A549 (cell line): Measurements from ENCODE around the gene GPR17. TPM values are rescaled to one million over a fixed set of nuclear protein-coding genes. Genes with fewer than 3 reads are reported as not detected.

Experiments used
- ATAC-seq, 2 experiments: fragments of 200-7000 bp in 1 of 2; fragments of >200 bp in 1 of 2; cut with Nextera tagmentation in 1 of 2; cut with Tn5 transposase in 1 of 2; 3 replicates each; pipeline versions ENCODE4 v1.8.0 to v1.9.1; 2018 to 2020; ENCODE audit warnings: mild to moderate bottlenecking in 1 of 2, moderate library complexity in 1 of 2
- CTCF ChIA-PET: fragments of 300-600 bp; sonication (Branson Sonifier 250); formaldehyde crosslinking; extraction: SDS; loops from one replicate; lab custom pipeline; 2021; ENCODE audit warnings: antibody characterized with exemption, inconsistent platforms; lab: Yijun Ruan, JAX
- POLR2A ChIA-PET: fragments of 350-600 bp; formaldehyde crosslinking; extraction: SDS; loops from one replicate; lab custom pipeline; 2021; ENCODE audit warnings: antibody characterized with exemption, inconsistent platforms; lab: Yijun Ruan, JAX
- DNase-seq, 2 experiments: peaks; one replicate each; pipeline versions ENCODE4 v3.0.0 to v3.0.0-alpha.2; 2011 to 2016; ENCODE audit warnings: low read depth in 1 of 2, low spot score in 1 of 2
- FAIRE-seq: peaks from 2 replicates; lab custom pipeline; 2011; peaks lifted over from hg19 to GRCh38; lab: Jason Lieb, UNC
- H3K27ac ChIP-seq, 2 experiments: fragments of >200 bp; sonication (Bioruptor Twin); formaldehyde crosslinking; 3 replicates each; pipeline ENCODE4 v1.5.1; 2016 to 2017
- H3K4me1 ChIP-seq: fragments of >200 bp; sonication (Bioruptor Twin); formaldehyde crosslinking; 3 replicates; pipeline ENCODE4 v1.6.1; 2016
- H3K4me2 ChIP-seq: fragments of >200 bp; sonication (Bioruptor Twin); formaldehyde crosslinking; 3 replicates; pipeline ENCODE4 v1.6.1; 2016
- H3K4me3 ChIP-seq: fragments of >200 bp; sonication (Bioruptor Twin); formaldehyde crosslinking; 3 replicates; pipeline ENCODE4 v1.5.1; 2016
- H3K9me3 ChIP-seq: fragments of >200 bp; sonication (Bioruptor Twin); formaldehyde crosslinking; 3 replicates; pipeline ENCODE4 v1.6.1; 2016
- BHLHE40 ChIP-seq: IDR thresholded peaks from 2 replicates; pipeline ENCODE4 v1.6.1; 2012; ENCODE audit warnings: low read depth, low read length, inconsistent platforms
- CBX2 ChIP-seq: fragments of 200-600 bp; sonication (generic); IDR thresholded peaks from 2 replicates; pipeline ENCODE4 v1.6.1; 2016; ENCODE audit warnings: low read depth, mild to moderate bottlenecking, borderline replicate concordance
- CHD2 ChIP-seq: fragments of 150-350 bp; IDR thresholded peaks from 2 replicates; pipeline ENCODE4 v1.6.1; 2014; ENCODE audit warnings: low read length; ENCODE audit not compliant: partially characterized antibody
- CHD4 ChIP-seq: fragments of 200-600 bp; sonication (generic); IDR thresholded peaks from 2 replicates; pipeline ENCODE4 v1.6.1; 2016; ENCODE audit warnings: antibody characterized with exemption, mild to moderate bottlenecking, borderline replicate concordance
- EP300 ChIP-seq, 2 experiments: fragments of >200 bp; sonication (Bioruptor Twin); formaldehyde crosslinking; IDR thresholded peaks; 2 replicates in 1 of 2; 3 replicates in 1 of 2; pipeline ENCODE4 v1.6.1; 2016 to 2017
- ESRRA ChIP-seq: fragments of 150-350 bp; IDR thresholded peaks from 2 replicates; pipeline ENCODE4 v1.6.1; 2014; ENCODE audit warnings: mild to moderate bottlenecking, low read length, borderline replicate concordance
- FOXS1 ChIP-seq: fragments of 250-450 bp; sonication (Bioruptor Pico); IDR thresholded peaks from 2 replicates; pipeline ENCODE4 v1.5.0; 2020; ENCODE audit warnings: mild to moderate bottlenecking, moderate library complexity
- HDAC2 ChIP-seq: fragments of 200-600 bp; sonication (generic); IDR thresholded peaks from 2 replicates; pipeline ENCODE4 v1.6.1; 2016
- HMGXB4 ChIP-seq: fragments of 250-450 bp; sonication (Bioruptor Pico); IDR thresholded peaks from 2 replicates; pipeline ENCODE4 v1.5.0; 2021; ENCODE audit warnings: mild to moderate bottlenecking, moderate library complexity, borderline replicate concordance
- HOXB13 ChIP-seq: fragments of 250-450 bp; sonication (Bioruptor Pico); IDR thresholded peaks from 2 replicates; pipeline ENCODE4 v1.5.0; 2020; ENCODE audit warnings: low read depth, mild to moderate bottlenecking, moderate library complexity
- HOXB5 ChIP-seq: fragments of 250-450 bp; sonication (Bioruptor Pico); IDR thresholded peaks from 2 replicates; pipeline ENCODE4 v1.5.0; 2020; ENCODE audit warnings: mild to moderate bottlenecking, moderate library complexity
- JUNB ChIP-seq: fragments of >200 bp; sonication (Bioruptor Twin); formaldehyde crosslinking; IDR thresholded peaks from 2 replicates; pipeline ENCODE4 v1.6.1; 2016
- KDM5A ChIP-seq: fragments of 200-600 bp; sonication (generic); IDR thresholded peaks from 2 replicates; pipeline ENCODE4 v1.6.1; 2016; ENCODE audit warnings: antibody characterized with exemption, mild to moderate bottlenecking
- MAX ChIP-seq: IDR thresholded peaks from 2 replicates; pipeline ENCODE4 v1.6.1; 2012
- PHF8 ChIP-seq: fragments of 200-600 bp; sonication (generic); IDR thresholded peaks from 2 replicates; pipeline ENCODE4 v1.6.1; 2016; ENCODE audit warnings: low read depth, mild to moderate bottlenecking, antibody characterized with exemption, moderate library complexity, borderline replicate concordance
- POLR2A ChIP-seq: IDR thresholded peaks from 2 replicates; pipeline ENCODE4 v1.6.1; 2012; ENCODE audit warnings: mild to moderate bottlenecking, low read length
- POLR2AphosphoS2 ChIP-seq: conservative IDR thresholded peaks from 2 replicates; pipeline ENCODE4 v1.6.1; 2012; ENCODE audit warnings: low read length, improper control_type of control experiment, inconsistent platforms
- USF2 ChIP-seq: fragments of 450-650 bp; IDR thresholded peaks from 2 replicates; pipeline ENCODE4 v1.6.1; 2014; ENCODE audit warnings: antibody characterized with exemption
- ZC3H11A ChIP-seq: fragments of 450-650 bp; IDR thresholded peaks from 2 replicates; pipeline ENCODE4 v1.6.1; 2014; ENCODE audit warnings: antibody characterized with exemption, mild to moderate bottlenecking
- ZFP36 ChIP-seq: fragments of 450-650 bp; IDR thresholded peaks from 2 replicates; pipeline ENCODE4 v1.6.1; 2014; ENCODE audit warnings: borderline replicate concordance; ENCODE audit not compliant: partially characterized antibody
- ZSCAN20 ChIP-seq: fragments of 250-450 bp; sonication (Bioruptor Pico); IDR thresholded peaks from 2 replicates; pipeline ENCODE4 v1.8.0; 2022; ENCODE audit warnings: mild to moderate bottlenecking, moderate library complexity
- WGBS: methylation state at CpG from one replicate; pipeline ENCODE4 v1.1.6; 2017; ENCODE audit errors: missing lambda C conversion rate; 5-methylcytosine and 5-hydroxymethylcytosine counted together
- polyA plus RNA-seq, 4 experiments: library from polyadenylated mRNA; depleted of rRNA in 3 of 4; stranded (reverse); fragments of >200 nt; fragmentation: RNase III in 1 of 4; extraction: RNeasy Plus Mini Kit Qiagen cat#74134 plus additional on column Dnase treatment in 1 of 4; gene quantifications; 2 replicates in 3 of 4; 3 replicates in 1 of 4; pipeline ENCODE4 v1.2.3, GENCODE V29; 2011 to 2017
- TF ChIP-seq, protein P1 (sequence below): fragments of >200 bp; sonication (Bioruptor Twin); formaldehyde crosslinking; IDR thresholded peaks from 2 replicates; pipeline ENCODE4 v1.6.1; 2016
- TF ChIP-seq, protein P2 (sequence below): fragments of >200 bp; sonication (Bioruptor Twin); formaldehyde crosslinking; IDR thresholded peaks from 3 replicates; pipeline ENCODE4 v1.5.1; 2016

Gene GPR17
- polyA plus RNA-seq, 2 of the 4 experiments (the other 2 are of a cell fraction), result not detected

- FAIRE-seq, result no peak
- 88% methylated on average over 24 of the region's 25 CpGs for WGBS
- no peak for DNase-seq
- H3K4me3 ChIP-seq, result no peak overlapping the region
- H3K4me2 ChIP-seq, result no peak overlapping the region
- H3K4me1 ChIP-seq, result no peaks in the 10 kb centered on the region
- no peak for TF ChIP-seq POLR2AphosphoS2
- no peak for TF ChIP-seq CHD4
- no peak for TF ChIP-seq HMGXB4 (CRISPR knock-in tag)
- TF ChIP-seq ZSCAN20 (CRISPR knock-in tag), result no peak
- no peak for TF ChIP-seq PHF8
- CTCF ChIA-PET, result no interaction called here
- POLR2A ChIA-PET, result no interaction called here
- H3K9me3 ChIP-seq, result no peaks in the 10 kb centered on the region
- no peak for ATAC-seq
- H3K27ac ChIP-seq, result no peak overlapping the region
Observed at GRCh38 chr2:127681288-127681804, 35.4 kb downstream of the GPR17 start.

GRCh38 chr2:127681976-127682857 lies 36.3 kb downstream of the GPR17 start:
- CTCF ChIA-PET, result interaction anchor here (1.1 to 1.4 kb wide), 3 partner anchors 11 to 32 kb away, joined by 3 to 5 read pairs (median 5); no protein-coding TSS in a partner anchor
- H3K4me1 ChIP-seq, result no peaks in the 10 kb centered on the region
- 85% methylated on average over 6 of the region's 6 CpGs for WGBS
- H3K9me3 ChIP-seq, result no peaks in the 10 kb centered on the region
- POLR2A ChIA-PET, result no interaction called here
- FAIRE-seq, result no peak
- no peak overlapping the region for H3K27ac ChIP-seq
- no peak for TF ChIP-seq CHD2
- TF ChIP-seq FOXS1, result no peak
- TF ChIP-seq, protein P1, sequence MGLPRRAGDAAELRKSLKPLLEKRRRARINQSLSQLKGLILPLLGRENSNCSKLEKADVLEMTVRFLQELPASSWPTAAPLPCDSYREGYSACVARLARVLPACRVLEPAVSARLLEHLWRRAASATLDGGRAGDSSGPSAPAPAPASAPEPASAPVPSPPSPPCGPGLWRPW, result no peak
- no peak for TF ChIP-seq MAX
- no peak for TF ChIP-seq HMGXB4 (CRISPR knock-in tag)
- H3K4me2 ChIP-seq, result no peak overlapping the region
- no peak for DNase-seq
- no peak overlapping the region for H3K4me3 ChIP-seq
- no peak for ATAC-seq

GRCh38 chr2:127683056-127683455 lies 37.1 kb downstream of the GPR17 start:
- H3K4me2 ChIP-seq, result no peak overlapping the region
- CTCF ChIA-PET, result interaction anchor here (1.1 to 1.4 kb wide), 3 partner anchors 10 to 33 kb away, joined by 3 to 5 read pairs (median 5); no protein-coding TSS in a partner anchor
- no peak for FAIRE-seq
- H3K27ac ChIP-seq, result no peak overlapping the region
- TF ChIP-seq FOXS1 (no peak), HOXB13 (no peak)
- POLR2A ChIA-PET, result no interaction called here
- no peak for DNase-seq
- ATAC-seq, result no peak
- H3K4me1 ChIP-seq, result no peaks in the 10 kb centered on the region
- H3K4me3 ChIP-seq, result no peak overlapping the region
- H3K9me3 ChIP-seq, result peaks cover 2% of the 10 kb centered on the region; the same call in 1 of the 3 replicates

DNA sequence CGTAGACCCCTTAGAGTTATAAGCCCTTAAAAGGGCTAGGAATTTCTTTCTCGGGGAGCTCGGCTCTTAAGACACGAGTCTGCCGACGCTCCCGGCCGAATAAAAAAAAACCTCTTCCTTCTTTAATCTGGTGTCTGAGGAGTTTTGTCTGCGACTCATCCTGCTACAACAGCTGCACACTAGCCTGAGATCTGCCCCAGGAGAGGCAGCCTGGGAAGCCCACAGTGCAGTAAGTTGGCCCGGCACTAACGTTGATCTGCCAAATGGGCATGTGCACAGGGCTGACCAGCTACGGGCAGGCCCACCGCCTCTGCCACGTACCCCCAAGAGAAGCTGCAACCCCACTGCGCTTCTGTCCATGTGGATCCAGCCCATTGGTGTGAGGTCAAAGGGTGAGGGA lies 37.8 kb downstream of the GPR17 start:
- POLR2A ChIA-PET, result no interaction called here
- ATAC-seq (no peak), FAIRE-seq (no peak), DNase-seq (no peak)
- CTCF ChIA-PET, result interaction anchor here (4.3 kb wide), 1 partner anchor 12 kb away, joined by 19 read pairs; no protein-coding TSS in a partner anchor
- H3K4me1 ChIP-seq, result no peaks in the 10 kb centered on the region
- H3K9me3 ChIP-seq, result peaks cover 8% of the 10 kb centered on the region
- H3K4me3 ChIP-seq, result no peak overlapping the region
- WGBS, result 82% methylated on average over 15 of the region's 15 CpGs
- H3K27ac ChIP-seq, result no peak overlapping the region
- no peak overlapping the region for H3K4me2 ChIP-seq
- TF ChIP-seq JUNB, result no peak
- no peak for TF ChIP-seq USF2
- TF ChIP-seq ZFP36, result no peak
- no peak for TF ChIP-seq PHF8
- TF ChIP-seq HDAC2, result no peak
- no peak for TF ChIP-seq HOXB5 (CRISPR knock-in tag)
- no peak for TF ChIP-seq ESRRA
- TF ChIP-seq KDM5A, result no peak
- no peak for TF ChIP-seq POLR2A
- TF ChIP-seq, protein P2, sequence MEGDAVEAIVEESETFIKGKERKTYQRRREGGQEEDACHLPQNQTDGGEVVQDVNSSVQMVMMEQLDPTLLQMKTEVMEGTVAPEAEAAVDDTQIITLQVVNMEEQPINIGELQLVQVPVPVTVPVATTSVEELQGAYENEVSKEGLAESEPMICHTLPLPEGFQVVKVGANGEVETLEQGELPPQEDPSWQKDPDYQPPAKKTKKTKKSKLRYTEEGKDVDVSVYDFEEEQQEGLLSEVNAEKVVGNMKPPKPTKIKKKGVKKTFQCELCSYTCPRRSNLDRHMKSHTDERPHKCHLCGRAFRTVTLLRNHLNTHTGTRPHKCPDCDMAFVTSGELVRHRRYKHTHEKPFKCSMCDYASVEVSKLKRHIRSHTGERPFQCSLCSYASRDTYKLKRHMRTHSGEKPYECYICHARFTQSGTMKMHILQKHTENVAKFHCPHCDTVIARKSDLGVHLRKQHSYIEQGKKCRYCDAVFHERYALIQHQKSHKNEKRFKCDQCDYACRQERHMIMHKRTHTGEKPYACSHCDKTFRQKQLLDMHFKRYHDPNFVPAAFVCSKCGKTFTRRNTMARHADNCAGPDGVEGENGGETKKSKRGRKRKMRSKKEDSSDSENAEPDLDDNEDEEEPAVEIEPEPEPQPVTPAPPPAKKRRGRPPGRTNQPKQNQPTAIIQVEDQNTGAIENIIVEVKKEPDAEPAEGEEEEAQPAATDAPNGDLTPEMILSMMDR, result no peak
- no peak for TF ChIP-seq ZC3H11A
- TF ChIP-seq BHLHE40, result no peak
- no peak for TF ChIP-seq CBX2
- no peak for TF ChIP-seq EP300 (IDR thresholded peaks at IDR 0.05)
